SK-N-SH (cell line): ENCODE results near the gene FAT1. TPM values are rescaled to one million over a fixed set of nuclear protein-coding genes. Genes with fewer than 3 reads are reported as not detected.

ENCODE experiments used
- CTCF ChIA-PET: fragments of 300-600, 350-600 bp; formaldehyde crosslinking; extraction: SDS; loops from one replicate; lab custom pipeline; 2021; lab: Yijun Ruan, JAX
- POLR2A ChIA-PET: fragments of 350-600 bp; sonication (Branson Sonifier 250); formaldehyde crosslinking; extraction: SDS; loops from one replicate; lab custom pipeline; 2020; ENCODE audit warnings: antibody characterized with exemption, inconsistent platforms; lab: Yijun Ruan, JAX
- DNase-seq: peaks from one replicate; pipeline ENCODE4 v3.0.0; 2012
- H2AFZ ChIP-seq: fragments of 200-600 bp; sonication (generic); 2 replicates; pipeline ENCODE4 v1.8.1; 2016; ENCODE audit warnings: antibody characterized with exemption, mild to moderate bottlenecking, low read depth
- H3F3A ChIP-seq: fragments of 200-600 bp; sonication (generic); replicated peaks from 2 replicates; pipeline ENCODE3; 2016; ENCODE audit warnings: antibody characterized with exemption, mild to moderate bottlenecking; ENCODE audit not compliant: insufficient read depth
- H3K27ac ChIP-seq, 2 experiments: fragments of 200-500 bp in 1 of 2; fragments of 200-600 bp in 1 of 2; sonication (Bioruptor generic) in 1 of 2; sonication (generic), shearing (Covaris generic) in 1 of 2; 2 replicates each; pipeline versions ENCODE4 v1.5.1 to v1.6.1; 2014 to 2016; ENCODE audit warnings: low read depth in 2 of 2, inconsistent platforms in 1 of 2, low read length in 1 of 2, mild to moderate bottlenecking in 1 of 2, mixed read lengths in 1 of 2
- H3K27me3 ChIP-seq: fragments of 200-600 bp; sonication (generic), shearing (Covaris generic); 2 replicates; pipeline ENCODE4 v1.6.1; 2016; ENCODE audit warnings: mixed run types; ENCODE audit not compliant: insufficient read depth
- H3K36me3 ChIP-seq, 2 experiments: fragments of 200-500 bp in 1 of 2; fragments of 200-600 bp in 1 of 2; sonication (Bioruptor generic) in 1 of 2; sonication (generic) in 1 of 2; replicated peaks in 1 of 2; 2 replicates each; pipeline versions ENCODE3 to v1.5.1; 2014 to 2016; ENCODE audit warnings: low read length in 1 of 2, mild to moderate bottlenecking in 1 of 2; ENCODE audit not compliant: insufficient read depth in 2 of 2, control insufficient read depth in 1 of 2
- H3K4me1 ChIP-seq, 2 experiments: fragments of 200-500 bp in 1 of 2; fragments of 200-600 bp in 1 of 2; sonication (Bioruptor generic) in 1 of 2; sonication (generic), shearing (Covaris generic) in 1 of 2; 2 replicates each; pipeline versions ENCODE4 v1.5.1 to v1.6.1; 2014 to 2016; ENCODE audit warnings: low read depth in 1 of 2, low read length in 1 of 2, mixed run types in 1 of 2; ENCODE audit not compliant: insufficient read depth in 2 of 2, control insufficient read depth in 1 of 2
- H3K4me2 ChIP-seq: fragments of 200-600 bp; sonication (generic), shearing (Covaris generic); 2 replicates; pipeline ENCODE4 v1.6.1; 2017; ENCODE audit warnings: mixed run types
- H3K4me3 ChIP-seq, 2 experiments: fragments of 200-500 bp in 1 of 2; fragments of 200-600 bp in 1 of 2; sonication (Bioruptor generic) in 1 of 2; sonication (generic), shearing (Covaris generic) in 1 of 2; 2 replicates each; pipeline versions ENCODE4 v1.5.1 to v1.8.1; 2014 to 2016; ENCODE audit warnings: low read depth in 2 of 2, inconsistent platforms in 1 of 2, low read length in 1 of 2, mild to moderate bottlenecking in 1 of 2, mixed read lengths in 1 of 2, moderate library complexity in 1 of 2
- H3K79me2 ChIP-seq: fragments of 200-600 bp; sonication (generic); 2 replicates; pipeline ENCODE4 v1.8.1; 2017; ENCODE audit warnings: mild to moderate bottlenecking; ENCODE audit not compliant: insufficient read depth
- H3K9ac ChIP-seq: fragments of 200-600 bp; sonication (generic); 2 replicates; pipeline ENCODE4 v1.6.1; 2017; ENCODE audit warnings: mixed run types
- H3K9me2 ChIP-seq: fragments of 200-600 bp; sonication (generic); 2 replicates; pipeline ENCODE4 v1.6.1; 2017; ENCODE audit warnings: mixed run types
- H3K9me3 ChIP-seq: fragments of 200-600 bp; sonication (generic); 2 replicates; pipeline ENCODE4 v1.6.1; 2017; ENCODE audit warnings: mixed run types, mild to moderate bottlenecking, moderate library complexity
- H4K20me1 ChIP-seq: fragments of 200-600 bp; sonication (generic); 2 replicates; pipeline ENCODE4 v1.6.1; 2017; ENCODE audit warnings: mild to moderate bottlenecking, mixed run types; ENCODE audit not compliant: insufficient read depth
- ELF1 ChIP-seq: IDR thresholded peaks from 2 replicates; pipeline ENCODE4 v1.4.0; 2012
- NRF1 ChIP-seq: IDR thresholded peaks from 2 replicates; pipeline ENCODE4 v1.6.1; 2012; ENCODE audit warnings: low read depth, mild to moderate bottlenecking, low read length
- RAD21 ChIP-seq: IDR thresholded peaks from 2 replicates; pipeline ENCODE4 v1.6.1; 2012; ENCODE audit warnings: mild to moderate bottlenecking, low read length
- RFX5 ChIP-seq: IDR thresholded peaks from 2 replicates; pipeline ENCODE4 v1.6.1; 2012; ENCODE audit warnings: mild to moderate bottlenecking, improper control_type of control experiment, low read length
- TAF1 ChIP-seq: IDR thresholded peaks from 2 replicates; pipeline ENCODE4 v1.6.1; 2012; ENCODE audit warnings: low read depth, mild to moderate bottlenecking, low read length, moderate library complexity, borderline replicate concordance
- TCF12 ChIP-seq: IDR thresholded peaks from 2 replicates; pipeline ENCODE4 v1.4.0; 2012
- USF2 ChIP-seq: fragments of 150-350 bp; IDR thresholded peaks from 2 replicates; pipeline ENCODE4 v1.6.1; 2017; ENCODE audit warnings: antibody characterized with exemption, low read length, low read depth, borderline replicate concordance
- YY1 ChIP-seq: IDR thresholded peaks from 2 replicates; pipeline ENCODE4 v1.4.0; 2012; ENCODE audit warnings: low read depth, mild to moderate bottlenecking
- WGBS: methylation state at CpG from one replicate; pipeline ENCODE4 v1.1.6; 2017; ENCODE audit warnings: low lambda C conversion rate; 5-methylcytosine and 5-hydroxymethylcytosine counted together
- polyA plus RNA-seq, 3 experiments: library from polyadenylated mRNA; depleted of rRNA; stranded (reverse); fragments of >200 nt; gene quantifications; 2 replicates each; pipeline ENCODE4 v1.2.3, GENCODE V29; 2012
- TF ChIP-seq, protein P1 (sequence below): fragments of 150-350 bp; IDR thresholded peaks from 2 replicates; pipeline ENCODE4 v1.6.1; 2016; ENCODE audit warnings: mild to moderate bottlenecking, low read depth, low read length
- TF ChIP-seq, protein P2 (sequence below): IDR thresholded peaks from 2 replicates; pipeline ENCODE4 v1.6.1; 2012; ENCODE audit warnings: mild to moderate bottlenecking, low read depth, low read length, moderate library complexity

The FAT1 gene
- polyA plus RNA-seq, 1 of the 3 experiments (the other 2 are of a cell fraction), result 41.3 TPM

DNA sequence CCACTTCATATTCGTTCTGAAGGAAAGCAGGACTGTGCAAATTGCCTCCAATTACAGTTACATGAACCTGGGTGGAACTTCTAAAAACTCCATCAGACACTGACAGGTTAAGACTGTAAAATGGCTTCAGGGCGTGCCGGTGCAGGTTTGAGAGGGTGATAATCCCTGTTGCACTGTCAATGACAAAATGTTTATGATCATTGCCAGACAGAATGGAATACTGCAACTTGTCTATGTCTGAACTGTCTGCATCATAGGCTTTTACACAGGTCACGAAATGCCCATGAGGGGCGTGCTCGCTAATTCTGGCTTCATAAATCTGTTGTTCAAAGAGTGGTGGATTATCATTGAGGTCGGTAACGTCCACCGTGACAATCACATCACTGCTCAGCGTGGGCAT lies 104.6 kb downstream of the FAT1 start:
- H3K4me1 ChIP-seq, result peaks cover 0 to 14% of the 10 kb centered on the region in 2 experiments; a peak in 2 of 4 replicates
- TF ChIP-seq, protein P1, sequence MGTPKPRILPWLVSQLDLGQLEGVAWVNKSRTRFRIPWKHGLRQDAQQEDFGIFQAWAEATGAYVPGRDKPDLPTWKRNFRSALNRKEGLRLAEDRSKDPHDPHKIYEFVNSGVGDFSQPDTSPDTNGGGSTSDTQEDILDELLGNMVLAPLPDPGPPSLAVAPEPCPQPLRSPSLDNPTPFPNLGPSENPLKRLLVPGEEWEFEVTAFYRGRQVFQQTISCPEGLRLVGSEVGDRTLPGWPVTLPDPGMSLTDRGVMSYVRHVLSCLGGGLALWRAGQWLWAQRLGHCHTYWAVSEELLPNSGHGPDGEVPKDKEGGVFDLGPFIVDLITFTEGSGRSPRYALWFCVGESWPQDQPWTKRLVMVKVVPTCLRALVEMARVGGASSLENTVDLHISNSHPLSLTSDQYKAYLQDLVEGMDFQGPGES, result no peak
- TF ChIP-seq YY1 (no peak), USF2 (no peak), ELF1 (no peak), TCF12 (no peak), NRF1 (no peak)
- H4K20me1 ChIP-seq, result no peaks in the 10 kb centered on the region
- 68% methylated on average over 10 of the region's 10 CpGs for WGBS
- peaks cover 51% of the 10 kb centered on the region; the same call in 1 of the 2 replicates for H3K79me2 ChIP-seq
- no peak overlapping the region for H3K4me2 ChIP-seq
- H3K9me2 ChIP-seq, result no peaks in the 10 kb centered on the region
- POLR2A ChIA-PET, result no interaction called here
- no peak overlapping the region for H2AFZ ChIP-seq
- H3K27me3 ChIP-seq, result no peaks in the 10 kb centered on the region
- no peaks in the 10 kb centered on the region for H3K9me3 ChIP-seq
- CTCF ChIA-PET, result no interaction called here
- H3K9ac ChIP-seq, result no peak overlapping the region
- peaks cover 18% of the 10 kb centered on the region for H3F3A ChIP-seq
- peaks cover 4 to 19% of the 10 kb centered on the region in 2 experiments for H3K36me3 ChIP-seq
- H3K4me3 ChIP-seq, result no peak overlapping the region
- no peak overlapping the region for H3K27ac ChIP-seq
- DNase-seq, result no peak

GRCh38 chr4:186617921-186618320 lies 105.7 kb downstream of the FAT1 start:
- no peak overlapping the region for H3K9ac ChIP-seq
- TF ChIP-seq RAD21, result no peak
- TF ChIP-seq TAF1, result no peak
- no peak for TF ChIP-seq NRF1
- TF ChIP-seq RFX5, result no peak
- TF ChIP-seq, protein P2, sequence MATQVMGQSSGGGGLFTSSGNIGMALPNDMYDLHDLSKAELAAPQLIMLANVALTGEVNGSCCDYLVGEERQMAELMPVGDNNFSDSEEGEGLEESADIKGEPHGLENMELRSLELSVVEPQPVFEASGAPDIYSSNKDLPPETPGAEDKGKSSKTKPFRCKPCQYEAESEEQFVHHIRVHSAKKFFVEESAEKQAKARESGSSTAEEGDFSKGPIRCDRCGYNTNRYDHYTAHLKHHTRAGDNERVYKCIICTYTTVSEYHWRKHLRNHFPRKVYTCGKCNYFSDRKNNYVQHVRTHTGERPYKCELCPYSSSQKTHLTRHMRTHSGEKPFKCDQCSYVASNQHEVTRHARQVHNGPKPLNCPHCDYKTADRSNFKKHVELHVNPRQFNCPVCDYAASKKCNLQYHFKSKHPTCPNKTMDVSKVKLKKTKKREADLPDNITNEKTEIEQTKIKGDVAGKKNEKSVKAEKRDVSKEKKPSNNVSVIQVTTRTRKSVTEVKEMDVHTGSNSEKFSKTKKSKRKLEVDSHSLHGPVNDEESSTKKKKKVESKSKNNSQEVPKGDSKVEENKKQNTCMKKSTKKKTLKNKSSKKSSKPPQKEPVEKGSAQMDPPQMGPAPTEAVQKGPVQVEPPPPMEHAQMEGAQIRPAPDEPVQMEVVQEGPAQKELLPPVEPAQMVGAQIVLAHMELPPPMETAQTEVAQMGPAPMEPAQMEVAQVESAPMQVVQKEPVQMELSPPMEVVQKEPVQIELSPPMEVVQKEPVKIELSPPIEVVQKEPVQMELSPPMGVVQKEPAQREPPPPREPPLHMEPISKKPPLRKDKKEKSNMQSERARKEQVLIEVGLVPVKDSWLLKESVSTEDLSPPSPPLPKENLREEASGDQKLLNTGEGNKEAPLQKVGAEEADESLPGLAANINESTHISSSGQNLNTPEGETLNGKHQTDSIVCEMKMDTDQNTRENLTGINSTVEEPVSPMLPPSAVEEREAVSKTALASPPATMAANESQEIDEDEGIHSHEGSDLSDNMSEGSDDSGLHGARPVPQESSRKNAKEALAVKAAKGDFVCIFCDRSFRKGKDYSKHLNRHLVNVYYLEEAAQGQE, result no peak
- peaks cover 10% of the 10 kb centered on the region for H3F3A ChIP-seq
- H3K4me2 ChIP-seq, result no peak overlapping the region
- no peaks in the 10 kb centered on the region for H3K9me3 ChIP-seq
- no peak overlapping the region for H2AFZ ChIP-seq
- peaks cover 51% of the 10 kb centered on the region; the same call in 1 of the 2 replicates for H3K79me2 ChIP-seq
- 31% methylated on average over 3 of the region's 3 CpGs for WGBS
- H3K27ac ChIP-seq, result no peak overlapping the region
- ChIA-PET CTCF (no interaction called here), POLR2A (no interaction called here)
- H3K4me1 ChIP-seq, result peaks cover 0 to 4% of the 10 kb centered on the region in 2 experiments; a peak in 2 of 4 replicates
- no peaks in the 10 kb centered on the region; the same call in 1 of the 2 replicates for H3K27me3 ChIP-seq
- no peaks in the 10 kb centered on the region for H3K9me2 ChIP-seq
- peaks cover 9 to 27% of the 10 kb centered on the region in 2 experiments for H3K36me3 ChIP-seq
- H3K4me3 ChIP-seq, result no peak overlapping the region
- DNase-seq, result no peak
- no peaks in the 10 kb centered on the region for H4K20me1 ChIP-seq
